ENCODE results near the gene PKN3.
A peak's percentile ranks its signal among the peaks of the same experiment; 100 is the strongest.

The PKN3 gene

GRCh38 chr9:128702445-128702948, at the start of gene PKN3:
PKN3 (plus strand) TSS chr9:128702503; CDS start chr9:128702916, 413 bp downstream.
- peak; percentile 96 for TF ChIP-seq CTCF (IDR thresholded peaks at IDR 0.05; ENCODE audit: poor library complexity, severe bottlenecking)
- Histone ChIP-seq H3K27me3 (ENCODE audit: insufficient read depth, poor library complexity, severe bottlenecking) (no peaks in the 10 kb centered on the region), H3K27ac (ENCODE audit: poor library complexity, severe bottlenecking) (peak within 1 kb of the TSS; percentile 53), H3K9me3 (ENCODE audit: severe bottlenecking) (no peaks in the 10 kb centered on the region), H3K4me1 (ENCODE audit: insufficient read depth, poor library complexity, severe bottlenecking) (no peaks in the 10 kb centered on the region), H3K36me3 (ENCODE audit: low read depth) (0 out of 2 replicates have a peak, but pooled peaks cover 4% of the 10 kb centered on the region), H3K4me3 (ENCODE audit: severe bottlenecking) (peak within 1 kb of the TSS; percentile 58)
- ATAC-seq (ENCODE audit: low read depth) (peak; percentile 74), DNase-seq (ENCODE audit: low spot score) (peak; percentile 81)

DNA sequence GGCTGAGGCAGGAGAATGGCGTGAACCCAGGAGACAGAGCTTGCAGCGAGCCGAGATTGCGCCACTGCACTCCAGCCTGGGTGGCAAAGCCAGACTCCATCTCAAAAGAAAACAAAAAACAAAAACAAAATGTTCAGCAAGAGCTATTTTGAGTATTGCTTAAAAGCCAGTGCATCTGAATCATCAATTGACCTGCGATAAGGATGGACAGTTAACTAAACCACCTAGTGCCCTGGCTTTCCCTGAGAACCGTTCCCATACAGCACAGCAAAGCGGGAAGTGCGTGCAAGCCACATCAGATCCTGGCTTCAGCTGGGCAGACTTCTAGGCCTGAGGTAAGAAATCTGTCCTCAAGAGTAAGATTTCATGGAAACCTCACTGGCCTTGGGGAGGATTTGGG, 48.4 kb upstream of the PKN3 start:
- H3K4me3 ChIP-seq (ENCODE audit: severe bottlenecking): no peak overlapping the region
- DNase-seq (ENCODE audit: low spot score): no peak
- H3K27me3 ChIP-seq (ENCODE audit: insufficient read depth, poor library complexity, severe bottlenecking): no peaks in the 10 kb centered on the region
- no peaks in the 10 kb centered on the region for H3K36me3 ChIP-seq (ENCODE audit: low read depth)
- H3K9me3 ChIP-seq (ENCODE audit: severe bottlenecking): no peaks in the 10 kb centered on the region
- no peak for ATAC-seq (ENCODE audit: low read depth)
- no peak overlapping the region for H3K27ac ChIP-seq (ENCODE audit: poor library complexity, severe bottlenecking)
- no peaks in the 10 kb centered on the region for H3K4me1 ChIP-seq (ENCODE audit: insufficient read depth, poor library complexity, severe bottlenecking)
- no peak for TF ChIP-seq CTCF (IDR thresholded peaks at IDR 0.05; ENCODE audit: poor library complexity, severe bottlenecking)

DNA sequence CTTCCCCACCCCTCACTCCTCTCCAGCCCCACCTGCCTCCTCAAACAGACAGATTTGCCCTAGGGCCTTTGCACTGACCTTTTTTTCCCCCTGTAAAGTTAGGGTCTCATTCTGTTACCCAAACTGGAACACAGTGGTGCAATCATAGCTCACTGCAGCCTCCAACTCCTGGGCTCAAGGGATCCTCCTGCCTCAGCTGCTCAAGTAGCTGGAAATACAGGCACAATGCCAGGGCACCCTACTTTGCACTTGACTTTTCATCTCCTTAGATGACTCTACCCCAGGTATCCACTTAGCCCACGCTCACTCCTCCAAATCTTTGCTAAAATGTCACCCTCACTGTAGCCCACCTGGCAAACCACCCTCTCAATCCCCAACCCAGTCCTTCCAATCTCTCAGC, 47.8 kb upstream of the PKN3 start:
- H3K36me3 ChIP-seq (ENCODE audit: low read depth): no peaks in the 10 kb centered on the region
- H3K4me1 ChIP-seq (ENCODE audit: insufficient read depth, poor library complexity, severe bottlenecking): no peaks in the 10 kb centered on the region
- no peaks in the 10 kb centered on the region for H3K27me3 ChIP-seq (ENCODE audit: insufficient read depth, poor library complexity, severe bottlenecking)
- no peaks in the 10 kb centered on the region for H3K9me3 ChIP-seq (ENCODE audit: severe bottlenecking)
- no peak overlapping the region for H3K4me3 ChIP-seq (ENCODE audit: severe bottlenecking)
- TF ChIP-seq CTCF (IDR thresholded peaks at IDR 0.05; ENCODE audit: poor library complexity, severe bottlenecking): no peak
- no peak overlapping the region for H3K27ac ChIP-seq (ENCODE audit: poor library complexity, severe bottlenecking)
- DNase-seq (ENCODE audit: low spot score) (no peak), ATAC-seq (ENCODE audit: low read depth) (no peak)

- no peaks in the 10 kb centered on the region for H3K36me3 ChIP-seq (ENCODE audit: low read depth)
- DNase-seq (ENCODE audit: low spot score) (peak; percentile 95), ATAC-seq (ENCODE audit: low read depth) (peak; percentile 91)
- no peaks in the 10 kb centered on the region for H3K4me1 ChIP-seq (ENCODE audit: insufficient read depth, poor library complexity, severe bottlenecking)
- TF ChIP-seq CTCF (IDR thresholded peaks at IDR 0.05; ENCODE audit: poor library complexity, severe bottlenecking): no peak
- peak within 1 kb of the TSS; percentile 76 for H3K4me3 ChIP-seq (ENCODE audit: severe bottlenecking)
- H3K9me3 ChIP-seq (ENCODE audit: severe bottlenecking): no peaks in the 10 kb centered on the region
- H3K27me3 ChIP-seq (ENCODE audit: insufficient read depth, poor library complexity, severe bottlenecking): no peaks in the 10 kb centered on the region
- peak within 1 kb of the TSS; percentile 76 for H3K27ac ChIP-seq (ENCODE audit: poor library complexity, severe bottlenecking)
These were observed 45.6 kb upstream of the PKN3 start, which contains the start of gene DYNC2I2 for GRCh38 chr9:128656416-128657343. DYNC2I2 (minus strand) TSS chr9:128656847; CDS start chr9:128656726, 121 bp downstream.
